NCI-H1694 treated with DMSO at 0.1 percent for 48 hours (cell line): ENCODE results near the gene FARP2.
"Not testable (repeated sequence)": the region's sequence is repeated elsewhere in the genome, so short reads cannot be mapped to it uniquely, and the experiment has no call there.

Source experiments
- DNase-seq: peaks from one replicate; lab custom pipeline; 2025; lab: John Stamatoyannopoulos, UW

FARP2 gene

GRCh38 chr2:241364781-241365180 lies 8.7 kb downstream of the FARP2 start:
- DNase-seq, result no peak

GRCh38 chr2:241366678-241367077 lies 10.6 kb downstream of the FARP2 start:
- no peak for DNase-seq

GRCh38 chr2:241368643-241369042 lies 12.6 kb downstream of the FARP2 start:
- DNase-seq, result no peak

GRCh38 chr2:241372361-241372992 lies 16.4 kb downstream of the FARP2 start:
- DNase-seq, result peak; percentile 39

- peak; percentile 48 for DNase-seq
These were observed 17.4 kb downstream of the FARP2 start for GRCh38 chr2:241373446-241373845.

GRCh38 chr2:241373906-241374305 lies 17.8 kb downstream of the FARP2 start:
- DNase-seq, result not testable (repeated sequence)

- no peak for DNase-seq
These were observed 19.2 kb downstream of the FARP2 start for GRCh38 chr2:241375300-241375699.

GRCh38 chr2:241376808-241377207 lies 20.7 kb downstream of the FARP2 start:
- no peak for DNase-seq

- no peak for DNase-seq
These were observed 22.7 kb downstream of the FARP2 start for GRCh38 chr2:241378816-241379215.

- DNase-seq, result no peak
These were observed 23.7 kb downstream of the FARP2 start for GRCh38 chr2:241379481-241380480.

GRCh38 chr2:241381872-241382271 lies 25.8 kb downstream of the FARP2 start:
- DNase-seq, result no peak

GRCh38 chr2:241385450-241385849 lies 29.4 kb downstream of the FARP2 start:
- DNase-seq, result not testable (repeated sequence)

- DNase-seq, result no peak
These were observed 30.4 kb downstream of the FARP2 start for GRCh38 chr2:241386519-241386918.

GRCh38 chr2:241389697-241390096 lies 33.6 kb downstream of the FARP2 start:
- DNase-seq, result no peak

GRCh38 chr2:241390301-241391206 lies 34.5 kb downstream of the FARP2 start:
- DNase-seq, result peak; percentile 8

- peak; percentile 32 for DNase-seq
These were observed 36.0 kb downstream of the FARP2 start for GRCh38 chr2:241391892-241392665.

- not testable (repeated sequence) for DNase-seq
These were observed 36.7 kb downstream of the FARP2 start for GRCh38 chr2:241392753-241393152.

- no peak for DNase-seq
These were observed 37.6 kb downstream of the FARP2 start for GRCh38 chr2:241393524-241394196.

GRCh38 chr2:241396809-241397208 lies 40.7 kb downstream of the FARP2 start:
- DNase-seq, result not testable (repeated sequence)
